Uterus (tissue), 4 donors: ENCODE measurements around the gene ZNF618. TPM values are rescaled to one million over a fixed set of nuclear protein-coding genes. Genes with fewer than 3 reads are reported as not detected.

ENCODE experiments used
- DNase-seq, 2 donors: peaks; one replicate each; pipeline ENCODE4 v3.0.0-alpha.2; 2019 to 2020
- H3K27ac ChIP-seq, 2 donors: fragments of 200-600 bp; sonication (generic); 1 replicate in 1 of 2; 2 replicates in 1 of 2; pipeline ENCODE4 v1.5.1; 2016 to 2018
- H3K27me3 ChIP-seq, 2 donors: fragments of 200-600 bp; sonication (generic); one replicate each; pipeline ENCODE4 v1.5.1; 2018 to 2019; ENCODE audit warnings: control low read depth in 1 of 2
- H3K36me3 ChIP-seq, 2 donors: fragments of 200-600 bp; sonication (generic); one replicate each; pipeline ENCODE4 v1.5.1; 2019; ENCODE audit warnings: control low read depth in 1 of 2
- H3K4me1 ChIP-seq, 2 donors: fragments of 200-600 bp; sonication (generic); one replicate each; pipeline ENCODE4 v1.5.1; 2018 to 2019; ENCODE audit warnings: control low read depth in 1 of 2
- H3K4me3 ChIP-seq, 2 donors: fragments of 200-600 bp; sonication (generic); 1 replicate in 1 of 2; 2 replicates in 1 of 2; pipeline ENCODE4 v1.5.1; 2018 to 2019; ENCODE audit warnings: mild to moderate bottlenecking in 1 of 2
- H3K9me3 ChIP-seq, 2 donors: fragments of 200-600 bp; sonication (generic); one replicate each; pipeline ENCODE4 v1.5.1; 2019; ENCODE audit warnings: control low read depth in 1 of 2
- POLR2A ChIP-seq, 2 donors: fragments of 450-650 bp; IDR thresholded peaks; one replicate each; pipeline ENCODE4 v1.6.1; 2016; ENCODE audit warnings: antibody characterized with exemption in 2 of 2, mild to moderate bottlenecking in 1 of 2, moderate library complexity in 1 of 2
- intact Hi-C: fragments of 100-400 bp; cut with DNase I; formaldehyde crosslinking; loops from one replicate; pipeline ENCODE4 v1.15.1; 2023; ENCODE audit warnings: low total_unique reads
- total RNA-seq, 4 donors: library from RNA; depleted of rRNA in 3 of 4; stranded (reverse); fragments of >200 nt in 3 of 4; gene quantifications; one replicate each; pipeline versions ENCODE4 v1.1.0 to v1.2.4, GENCODE V29; 2014 to 2023
- TF ChIP-seq, protein P1 (sequence below), 4 experiments: fragments of 200-600 bp in 2 of 4; fragments of 450-650 bp in 2 of 4; sonication (generic) in 2 of 4; IDR thresholded peaks; one replicate each; pipeline ENCODE4 v1.5.1; 2016 to 2019; ENCODE audit warnings: antibody characterized with exemption in 4 of 4, mild to moderate bottlenecking in 2 of 4, moderate library complexity in 1 of 4
- donor health status: DM: yes; HTN: yes; CAD: no.

The ZNF618 gene
- total RNA-seq, 4 donors from 2014 or later, result 3.8 to 24.2 (median 12.3) TPM

DNA sequence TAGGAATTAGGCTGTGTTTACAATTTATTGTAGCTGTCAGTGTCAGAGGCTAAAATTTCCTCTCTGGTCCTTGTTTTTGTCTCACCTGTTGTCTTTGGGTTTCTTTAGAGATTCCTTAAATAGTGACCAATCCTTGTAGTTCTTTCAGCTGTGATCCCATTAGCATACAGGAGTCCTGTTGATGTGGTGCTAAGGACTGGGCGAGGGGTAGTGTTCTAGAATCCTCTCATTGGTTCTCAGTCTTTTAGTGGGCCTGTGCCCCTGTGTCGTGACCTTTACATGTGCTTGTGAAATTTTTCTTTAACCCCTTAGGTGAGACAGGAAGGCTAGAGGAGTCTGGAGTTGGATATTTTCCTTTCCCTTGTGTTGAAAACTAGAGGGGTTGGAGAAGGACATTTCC, 51.2 kb downstream of the ZNF618 start:
- intact Hi-C loops, result no loop called here
- no peak for TF ChIP-seq POLR2A (IDR thresholded peaks at IDR 0.05)
- TF ChIP-seq, protein P1, sequence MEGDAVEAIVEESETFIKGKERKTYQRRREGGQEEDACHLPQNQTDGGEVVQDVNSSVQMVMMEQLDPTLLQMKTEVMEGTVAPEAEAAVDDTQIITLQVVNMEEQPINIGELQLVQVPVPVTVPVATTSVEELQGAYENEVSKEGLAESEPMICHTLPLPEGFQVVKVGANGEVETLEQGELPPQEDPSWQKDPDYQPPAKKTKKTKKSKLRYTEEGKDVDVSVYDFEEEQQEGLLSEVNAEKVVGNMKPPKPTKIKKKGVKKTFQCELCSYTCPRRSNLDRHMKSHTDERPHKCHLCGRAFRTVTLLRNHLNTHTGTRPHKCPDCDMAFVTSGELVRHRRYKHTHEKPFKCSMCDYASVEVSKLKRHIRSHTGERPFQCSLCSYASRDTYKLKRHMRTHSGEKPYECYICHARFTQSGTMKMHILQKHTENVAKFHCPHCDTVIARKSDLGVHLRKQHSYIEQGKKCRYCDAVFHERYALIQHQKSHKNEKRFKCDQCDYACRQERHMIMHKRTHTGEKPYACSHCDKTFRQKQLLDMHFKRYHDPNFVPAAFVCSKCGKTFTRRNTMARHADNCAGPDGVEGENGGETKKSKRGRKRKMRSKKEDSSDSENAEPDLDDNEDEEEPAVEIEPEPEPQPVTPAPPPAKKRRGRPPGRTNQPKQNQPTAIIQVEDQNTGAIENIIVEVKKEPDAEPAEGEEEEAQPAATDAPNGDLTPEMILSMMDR (IDR thresholded peaks at IDR 0.05), result no peak
- no peak for DNase-seq
- no peaks in the 10 kb centered on the region for H3K36me3 ChIP-seq
- H3K27ac ChIP-seq, result no peak overlapping the region
- no peak overlapping the region for H3K4me3 ChIP-seq
- peaks cover 0 to 9% of the 10 kb centered on the region in 2 donors for H3K9me3 ChIP-seq
- H3K27me3 ChIP-seq, result no peaks in the 10 kb centered on the region
- H3K4me1 ChIP-seq, result no peaks in the 10 kb centered on the region

DNA sequence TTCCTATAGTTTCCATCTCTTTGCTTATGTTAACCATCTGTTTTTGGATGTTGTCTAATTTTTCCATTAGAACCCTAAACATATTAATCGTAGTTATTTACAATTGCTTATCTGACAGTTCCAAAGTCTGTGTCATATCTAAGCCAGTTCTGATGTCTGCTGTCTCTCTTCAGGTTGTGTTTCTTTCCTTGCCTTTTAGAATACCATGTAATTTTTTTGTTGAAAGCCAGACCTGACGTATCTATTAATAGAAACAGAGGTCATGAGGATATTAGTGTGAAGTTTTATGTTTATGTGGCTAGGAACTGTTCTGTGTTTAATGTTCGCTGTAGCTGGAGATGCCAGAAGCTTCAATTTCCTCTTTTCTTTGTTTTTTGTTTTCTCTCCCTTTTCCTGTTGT, 52.2 kb downstream of the ZNF618 start:
- Histone ChIP-seq H3K27ac (no peak overlapping the region), H3K4me3 (no peak overlapping the region), H3K4me1 (no peaks in the 10 kb centered on the region), H3K36me3 (no peaks in the 10 kb centered on the region), H3K27me3 (no peaks in the 10 kb centered on the region), H3K9me3 (peaks cover 0 to 9% of the 10 kb centered on the region in 2 donors)
- intact Hi-C loops, result no loop called here
- no peak for DNase-seq
- no peak for TF ChIP-seq POLR2A (IDR thresholded peaks at IDR 0.05)
- TF ChIP-seq, protein P1 (IDR thresholded peaks at IDR 0.05), result no peak

DNA sequence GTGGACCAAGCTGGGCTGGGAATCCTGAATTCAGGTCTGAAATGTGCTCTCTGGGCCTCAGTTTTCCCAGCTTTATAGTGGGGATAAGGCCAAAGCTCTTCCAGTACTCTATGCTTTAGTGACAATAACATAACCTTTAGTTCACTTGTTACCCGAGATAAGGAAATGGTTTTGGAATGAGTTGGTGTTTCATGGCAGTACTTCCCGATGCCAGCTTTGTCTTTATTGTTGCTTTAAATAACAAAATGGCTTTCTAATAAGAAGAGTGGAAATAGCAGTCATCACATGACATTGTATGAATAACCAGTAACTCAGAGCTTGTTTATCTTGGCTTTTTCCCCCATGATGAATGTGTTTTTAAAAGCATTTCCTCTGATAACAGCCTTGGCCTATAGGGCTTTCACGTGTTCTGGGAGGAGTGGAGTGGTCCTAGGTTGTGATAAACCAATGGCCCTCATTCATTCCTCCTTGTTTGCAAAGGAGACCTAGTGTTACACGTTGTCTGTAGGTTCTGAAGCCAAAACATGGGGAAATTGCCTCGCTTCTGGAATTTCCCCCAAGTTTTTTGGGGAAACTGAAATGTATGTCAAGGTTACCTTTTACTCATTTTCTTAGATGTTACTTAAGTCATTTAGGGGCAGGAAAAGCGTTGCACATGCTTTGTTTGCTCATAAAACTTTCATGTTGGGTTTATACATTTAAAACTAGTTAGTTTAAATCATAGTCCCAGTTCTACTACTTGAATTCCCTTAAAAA, 53.7 kb downstream of the ZNF618 start:
- Histone ChIP-seq H3K27me3 (no peaks in the 10 kb centered on the region), H3K4me1 (no peaks in the 10 kb centered on the region), H3K4me3 (no peak overlapping the region), H3K27ac (no peak overlapping the region), H3K9me3 (peaks cover 0 to 9% of the 10 kb centered on the region in 2 donors), H3K36me3 (no peaks in the 10 kb centered on the region)
- TF ChIP-seq, protein P1 (IDR thresholded peaks at IDR 0.05), result no peak
- no peak for TF ChIP-seq POLR2A (IDR thresholded peaks at IDR 0.05)
- DNase-seq, result no peak
- intact Hi-C loops, result no loop called here

DNA sequence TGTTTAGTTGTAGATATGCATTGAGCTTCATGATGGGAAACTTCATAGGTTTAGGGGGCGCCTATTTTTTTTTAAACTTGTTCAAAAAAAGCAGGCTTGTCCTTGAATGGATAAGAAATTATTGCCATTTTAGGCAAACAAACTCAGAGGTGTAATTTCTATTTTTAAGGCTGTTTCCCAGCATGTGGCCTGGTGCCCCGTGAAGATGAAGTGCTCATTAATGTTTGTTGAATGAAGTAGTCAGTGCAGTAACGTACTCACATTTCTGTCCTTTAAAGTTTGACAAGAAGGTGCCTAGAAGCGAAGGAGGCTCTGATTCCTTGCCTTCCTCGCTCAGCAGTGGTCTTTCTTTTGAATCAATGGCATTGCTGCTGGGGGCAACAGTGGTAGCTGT, 54.3 kb downstream of the ZNF618 start:
- H3K27me3 ChIP-seq, result no peaks in the 10 kb centered on the region
- H3K36me3 ChIP-seq, result no peaks in the 10 kb centered on the region
- no peaks in the 10 kb centered on the region for H3K4me1 ChIP-seq
- TF ChIP-seq POLR2A (IDR thresholded peaks at IDR 0.05), result no peak
- TF ChIP-seq, protein P1 (IDR thresholded peaks at IDR 0.05), result no peak
- intact Hi-C loops, result no loop called here
- no peak overlapping the region for H3K4me3 ChIP-seq
- H3K9me3 ChIP-seq, result peaks cover 0 to 9% of the 10 kb centered on the region in 2 donors
- H3K27ac ChIP-seq, result no peak overlapping the region
- no peak for DNase-seq

DNA sequence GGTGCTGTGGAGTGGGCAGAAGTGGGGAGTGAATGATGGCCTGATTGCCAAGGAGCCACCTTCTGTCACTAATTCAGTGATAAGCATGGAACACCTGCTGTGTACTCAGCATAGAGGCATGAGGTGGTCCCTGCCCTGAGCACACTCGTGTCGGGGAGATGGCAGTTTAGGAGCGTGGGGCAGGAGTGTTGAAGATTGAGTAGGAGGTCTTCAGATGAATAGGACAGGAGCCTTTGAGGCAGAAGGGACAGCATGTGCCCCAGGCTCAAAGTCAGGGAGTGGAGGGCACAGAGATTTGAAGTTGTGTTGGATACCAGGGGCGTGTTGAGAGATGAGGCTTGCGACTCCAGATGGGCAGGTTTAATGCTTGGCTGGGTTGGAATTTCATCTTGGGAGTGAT, 55.0 kb downstream of the ZNF618 start:
- no peaks in the 10 kb centered on the region for H3K36me3 ChIP-seq
- no peak overlapping the region for H3K27ac ChIP-seq
- intact Hi-C loops, result no loop called here
- no peaks in the 10 kb centered on the region for H3K4me1 ChIP-seq
- no peak for DNase-seq
- no peaks in the 10 kb centered on the region for H3K27me3 ChIP-seq
- TF ChIP-seq, protein P1 (IDR thresholded peaks at IDR 0.05), result no peak
- TF ChIP-seq POLR2A (IDR thresholded peaks at IDR 0.05), result no peak
- peaks cover 0 to 1% of the 10 kb centered on the region in 2 donors for H3K9me3 ChIP-seq
- H3K4me3 ChIP-seq, result no peak overlapping the region
